Epithelial cell of prostate (primary cell): ENCODE measurements around the gene FBN2.
"Not testable (repeated sequence)": the region's sequence is repeated elsewhere in the genome, so short reads cannot be mapped to it uniquely, and the experiment has no call there.

Experiments
- DNase-seq: peaks from one replicate; pipeline ENCODE4 v3.0.0-alpha.2; 2011; ENCODE audit warnings: low read depth, low spot score
- H3K27ac ChIP-seq: fragments of 450-650 bp; 2 replicates; pipeline ENCODE4 v1.5.1; 2017; ENCODE audit warnings: mild to moderate bottlenecking

FBN2 gene

DNA sequence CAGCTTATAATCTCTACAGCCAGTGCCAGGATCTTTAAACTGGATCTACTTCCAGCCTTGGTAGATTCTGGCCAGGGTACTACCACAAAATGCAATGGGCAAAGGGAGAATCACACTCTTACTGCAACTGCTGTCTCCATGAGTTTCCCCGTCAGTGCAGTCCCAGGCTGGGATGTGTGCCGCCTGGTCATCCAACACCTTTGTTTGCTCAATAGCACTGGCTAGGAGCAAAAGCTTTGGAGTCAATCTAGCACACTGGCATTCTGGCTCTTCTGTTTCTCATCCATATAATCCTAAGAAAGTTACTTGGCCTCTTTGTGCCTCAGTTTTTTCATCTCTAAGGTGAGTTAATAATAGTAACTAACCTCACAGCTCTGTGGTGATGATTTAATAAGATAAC lies 96.9 kb downstream of the FBN2 start:
- no peak overlapping the region for H3K27ac ChIP-seq
- DNase-seq: no peak

DNA sequence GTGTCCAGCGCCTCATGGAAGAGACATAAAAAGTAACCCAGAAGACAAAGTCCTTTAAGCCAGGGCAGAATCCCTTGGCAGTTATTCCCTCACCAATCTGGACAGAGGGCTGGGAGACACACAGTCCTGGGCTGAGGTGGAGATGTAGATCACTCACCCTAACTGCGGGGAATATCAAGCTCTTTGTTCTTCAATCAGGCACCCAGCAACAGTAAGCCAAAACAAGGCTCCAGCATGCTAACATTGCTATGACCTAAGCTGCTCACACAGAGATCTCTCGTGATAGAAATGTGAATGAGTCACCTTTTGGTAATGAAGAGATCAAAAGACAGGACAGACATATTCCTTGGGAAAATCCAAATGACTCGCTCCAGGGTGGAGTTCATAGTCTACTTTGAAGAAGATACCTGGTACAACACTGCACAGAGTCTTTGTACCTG lies 101.3 kb downstream of the FBN2 start:
- H3K27ac ChIP-seq: peak overlapping the region; percentile 22
- peak; percentile 87 for DNase-seq

DNA sequence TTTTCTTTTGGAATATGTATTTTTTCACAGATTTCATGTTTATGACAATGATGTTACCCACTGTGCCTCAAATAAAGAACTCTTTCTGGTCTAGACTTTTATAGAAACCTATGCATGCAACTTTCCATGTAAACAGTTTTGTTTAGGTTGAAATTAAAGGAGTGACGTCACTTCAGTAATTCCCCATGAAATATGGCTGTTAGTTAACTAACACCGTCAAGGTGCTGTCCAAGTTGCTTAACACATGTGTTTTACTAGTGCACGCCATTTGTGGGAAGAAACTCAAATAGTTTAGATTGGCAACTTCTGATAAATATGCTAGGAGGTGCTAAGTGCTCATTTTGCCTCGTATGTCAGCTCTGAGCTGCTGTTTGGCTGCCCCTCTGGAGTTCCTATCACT lies 102.2 kb downstream of the FBN2 start:
- DNase-seq: no peak
- no peak overlapping the region for H3K27ac ChIP-seq

DNA sequence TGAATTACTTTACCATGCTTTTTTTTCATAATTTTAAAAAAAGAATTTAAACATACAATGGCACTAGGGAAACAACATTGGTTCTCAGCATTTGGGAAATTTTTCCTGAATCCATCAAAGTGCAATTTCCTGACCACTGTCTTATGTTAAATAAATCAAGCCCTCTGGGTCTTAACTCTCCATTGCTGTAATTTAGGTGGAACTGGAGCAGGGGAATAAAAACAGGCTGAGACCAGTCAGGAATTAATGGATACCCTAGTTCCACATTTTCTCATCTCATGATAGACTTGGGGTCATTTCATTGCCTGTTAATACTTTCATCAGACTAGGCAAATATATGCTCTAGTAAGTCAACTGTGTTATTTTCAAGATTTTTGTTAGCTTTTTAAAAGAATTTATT lies 103.1 kb downstream of the FBN2 start:
- no peak overlapping the region for H3K27ac ChIP-seq
- no peak for DNase-seq

DNA sequence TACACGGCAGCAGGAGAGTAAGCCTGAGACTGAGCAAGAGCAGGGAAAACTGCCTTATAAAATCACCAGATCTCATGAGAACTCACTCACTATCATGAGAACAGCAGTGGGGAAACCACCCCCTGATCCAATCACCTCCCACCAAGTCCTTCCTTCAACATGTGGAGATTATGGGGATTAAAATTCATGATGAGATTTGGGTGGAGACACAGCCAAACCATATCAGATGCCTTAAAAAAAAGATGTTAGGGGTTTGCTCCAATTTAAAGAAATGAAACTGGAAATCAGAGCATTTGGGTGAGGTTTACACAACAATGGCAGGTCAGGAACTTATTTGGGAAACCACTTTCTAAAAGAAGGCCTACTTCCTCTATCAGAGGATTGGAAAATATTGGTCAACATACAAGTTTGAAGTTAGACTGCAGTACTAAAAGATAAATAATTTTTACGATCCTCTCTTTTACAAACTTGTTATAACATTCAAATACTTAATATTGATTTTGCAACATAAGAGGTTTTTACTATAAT lies 105.1 kb downstream of the FBN2 start:
- no peak overlapping the region for H3K27ac ChIP-seq
- DNase-seq: no peak

DNA sequence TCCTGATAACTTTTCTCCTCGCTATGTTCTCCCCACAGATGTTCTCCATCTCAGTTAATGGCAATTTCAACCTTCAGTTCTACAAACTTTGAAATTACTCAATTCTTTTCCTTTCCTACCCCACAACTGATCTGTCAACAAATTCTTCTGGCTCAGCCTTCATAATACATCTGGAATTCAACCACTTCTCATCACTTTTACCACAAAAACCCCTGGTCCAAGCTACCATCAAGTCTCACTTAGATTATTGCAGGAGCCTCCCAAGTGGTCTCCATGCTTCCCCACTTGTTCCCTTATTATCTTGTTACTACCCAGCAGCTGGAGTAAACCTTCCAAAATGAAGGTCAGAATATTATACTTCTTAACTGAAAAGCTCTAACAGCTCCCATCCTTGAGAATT lies 110.1 kb downstream of the FBN2 start:
- DNase-seq: no peak
- H3K27ac ChIP-seq: no peak overlapping the region

DNA sequence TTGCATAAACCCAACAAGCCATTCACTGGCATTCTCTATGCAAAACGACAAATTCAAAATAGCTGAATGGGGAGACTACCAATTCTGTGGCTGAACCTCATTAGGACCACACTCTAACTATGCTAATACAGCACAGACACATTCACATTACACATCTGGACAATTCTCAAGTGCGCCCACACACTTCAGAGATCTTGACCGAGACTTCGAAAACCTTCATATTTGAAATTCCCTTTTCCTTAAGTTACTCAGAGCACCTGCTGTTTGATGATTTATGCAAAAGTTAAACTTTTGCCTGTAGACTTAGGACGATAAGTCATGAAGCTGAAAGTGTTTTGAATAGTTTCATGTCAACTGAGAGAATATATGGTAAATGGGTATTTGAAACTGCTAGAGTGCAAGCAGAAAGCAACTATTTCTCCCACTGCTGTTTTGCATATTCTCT lies 111.9 kb downstream of the FBN2 start:
- no peak for DNase-seq
- H3K27ac ChIP-seq: no peak overlapping the region

DNA sequence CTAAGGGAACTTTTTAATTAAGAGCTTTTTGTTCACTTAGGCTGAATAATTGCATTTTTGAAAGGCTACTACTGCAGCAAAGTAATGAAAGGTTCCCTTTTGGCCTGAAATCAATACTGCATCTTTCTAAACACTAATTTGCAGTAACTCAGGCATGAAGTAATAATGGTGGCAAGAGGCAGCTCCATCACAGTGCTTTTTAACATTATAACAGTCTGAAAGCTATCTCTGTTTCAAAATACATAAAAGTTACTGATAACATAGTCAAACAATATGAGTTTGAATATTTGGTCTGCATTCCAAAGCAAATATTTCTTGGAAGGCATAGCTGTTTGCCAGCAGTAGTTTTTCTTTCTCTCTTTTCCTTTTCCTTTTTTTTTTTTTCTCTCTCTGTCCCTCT lies 113.4 kb downstream of the FBN2 start:
- no peak for DNase-seq
- H3K27ac ChIP-seq: no peak overlapping the region

DNA sequence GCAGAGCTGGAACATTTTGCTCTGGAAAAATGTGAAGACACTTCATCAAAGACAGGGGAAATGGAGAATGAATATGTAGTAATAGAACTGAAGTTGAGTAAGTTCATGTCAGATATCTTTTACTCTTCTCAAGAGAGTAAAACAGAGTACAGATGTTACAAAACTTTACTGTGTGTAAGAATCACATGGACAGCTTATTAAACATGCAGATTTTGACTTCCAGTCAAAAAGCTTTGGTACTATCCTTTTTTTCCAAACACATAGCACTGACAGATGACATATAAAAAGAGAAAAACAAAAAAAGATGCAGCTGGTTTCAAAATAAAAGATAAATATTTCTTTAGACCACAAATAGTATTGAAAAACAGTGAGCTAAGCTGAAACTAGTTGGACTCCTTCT lies 115.4 kb downstream of the FBN2 start:
- no peak for DNase-seq
- no peak overlapping the region for H3K27ac ChIP-seq

DNA sequence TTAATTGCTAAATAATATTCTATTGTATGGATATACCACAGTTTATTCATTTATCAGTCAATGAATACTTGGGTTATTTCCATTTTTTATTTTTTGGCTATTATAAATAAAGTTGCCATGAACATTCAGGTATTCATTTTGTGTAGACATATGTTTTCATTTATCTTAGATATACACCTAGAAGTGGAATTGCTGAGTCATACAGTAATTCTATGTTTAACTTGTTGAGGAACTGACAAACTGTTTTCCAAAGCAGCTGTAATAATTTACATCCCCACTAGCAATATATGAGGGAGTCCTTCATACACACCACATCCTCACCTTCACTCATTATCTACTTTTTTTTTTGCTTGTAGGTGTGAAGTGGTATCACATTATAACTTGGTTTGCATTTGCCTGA lies 123.6 kb downstream of the FBN2 start:
- DNase-seq: no peak
- no peak overlapping the region for H3K27ac ChIP-seq

DNA sequence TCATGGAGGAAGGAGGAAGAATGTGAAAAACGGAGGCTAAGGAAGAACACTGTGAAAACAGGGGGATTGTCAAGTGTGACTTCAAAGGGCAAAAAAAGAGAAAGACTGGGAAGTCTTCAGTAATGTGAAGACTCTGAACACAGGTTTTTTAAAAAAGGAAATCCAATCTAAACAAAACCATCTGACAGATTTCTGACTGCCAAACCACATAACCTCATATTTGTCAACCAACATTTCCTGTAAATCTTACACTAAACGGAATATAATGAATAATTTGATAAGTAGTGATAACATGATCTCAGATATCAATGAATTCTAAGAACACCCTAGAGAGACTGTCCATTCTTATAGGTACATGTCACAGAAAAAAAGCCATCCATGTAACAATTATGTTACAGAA lies 124.7 kb downstream of the FBN2 start:
- no peak for DNase-seq
- H3K27ac ChIP-seq: no peak overlapping the region

DNA sequence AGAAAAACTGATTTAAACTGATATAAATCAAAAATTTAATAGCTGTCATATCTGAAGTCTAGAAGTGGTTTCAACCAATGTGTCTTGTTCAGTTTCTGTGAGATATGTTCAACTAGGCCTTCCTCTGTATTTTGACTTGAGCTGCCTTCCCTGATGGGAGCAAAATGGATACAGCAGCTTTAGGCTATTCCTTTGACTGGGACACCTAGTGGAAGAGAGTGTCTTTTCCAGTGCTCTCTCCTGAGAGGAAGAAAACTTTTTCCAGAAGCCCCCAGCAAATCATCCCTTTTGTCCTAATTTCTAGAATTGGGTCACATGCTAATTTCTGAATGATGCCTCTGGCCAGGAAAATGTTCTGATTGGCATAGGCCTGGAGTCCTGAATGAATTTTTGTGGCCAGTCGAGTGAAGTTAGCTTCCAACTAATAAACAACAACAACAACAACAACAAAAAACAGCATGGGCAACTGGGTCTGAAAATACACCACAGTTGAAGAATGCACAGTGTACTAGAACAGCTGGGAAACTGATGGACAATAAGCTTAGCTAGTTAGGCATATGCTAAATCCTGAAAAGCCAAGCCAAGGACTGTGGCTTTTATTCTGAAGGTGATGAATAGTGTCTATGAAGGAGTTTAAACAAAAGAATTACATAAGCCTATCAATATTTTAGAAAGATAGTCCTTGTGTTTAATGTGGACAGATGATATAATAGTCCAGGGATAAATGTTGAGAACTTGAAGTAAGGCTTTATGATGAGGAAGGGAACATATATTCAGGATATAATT lies 125.7 kb downstream of the FBN2 start:
- H3K27ac ChIP-seq: no peak overlapping the region
- no peak for DNase-seq

DNA sequence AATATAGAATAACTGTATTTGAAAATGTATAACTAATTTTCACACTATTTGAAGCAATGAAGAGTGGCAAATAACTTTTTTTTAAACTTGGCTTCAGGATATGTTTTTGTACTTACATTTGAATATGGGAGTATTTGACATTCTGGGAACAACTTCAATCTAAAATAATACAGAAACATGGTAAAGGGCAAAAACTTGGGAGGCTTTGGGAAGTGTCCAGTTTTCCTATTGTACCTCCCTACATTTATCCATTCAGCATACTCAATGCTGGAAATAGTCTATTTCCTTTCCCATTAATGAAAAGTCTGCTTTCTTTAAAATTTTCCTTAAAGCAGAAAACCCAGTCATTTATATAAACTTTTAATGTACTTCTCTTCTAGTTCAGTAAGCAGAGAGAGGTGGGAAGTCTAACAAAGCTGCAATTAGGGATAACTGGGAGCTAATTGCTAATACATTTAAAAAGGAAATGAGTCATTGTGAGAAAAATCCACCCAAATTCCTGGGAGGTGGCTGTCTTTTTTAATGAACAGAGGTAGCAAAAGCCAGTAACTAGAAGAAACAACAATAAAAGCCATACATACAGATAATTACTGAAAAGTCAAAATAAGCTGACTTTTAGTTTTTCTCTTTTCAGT lies 128.8 kb downstream of the FBN2 start:
- peak overlapping the region; percentile 1 for H3K27ac ChIP-seq
- DNase-seq: no peak

DNA sequence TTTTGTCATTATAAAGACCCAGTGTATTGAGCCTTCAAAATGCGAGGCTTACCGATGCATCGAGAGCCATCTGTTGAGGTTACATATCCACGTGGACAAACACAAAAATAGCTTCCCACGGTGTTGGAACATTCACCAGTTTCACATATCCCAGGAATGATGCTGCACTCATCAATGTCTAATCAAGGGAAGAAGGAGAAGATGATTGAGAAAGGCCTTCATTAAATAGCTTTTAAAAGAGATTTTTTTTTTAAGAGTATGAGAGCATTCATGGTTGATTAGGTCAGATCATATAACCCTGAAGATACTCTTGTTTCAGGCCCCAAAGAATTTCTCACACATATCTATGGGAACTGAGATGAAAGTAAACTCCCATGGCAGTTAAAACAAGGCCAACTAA lies 129.4 kb downstream of the FBN2 start:
- no peak for DNase-seq
- H3K27ac ChIP-seq: no peak overlapping the region

DNA sequence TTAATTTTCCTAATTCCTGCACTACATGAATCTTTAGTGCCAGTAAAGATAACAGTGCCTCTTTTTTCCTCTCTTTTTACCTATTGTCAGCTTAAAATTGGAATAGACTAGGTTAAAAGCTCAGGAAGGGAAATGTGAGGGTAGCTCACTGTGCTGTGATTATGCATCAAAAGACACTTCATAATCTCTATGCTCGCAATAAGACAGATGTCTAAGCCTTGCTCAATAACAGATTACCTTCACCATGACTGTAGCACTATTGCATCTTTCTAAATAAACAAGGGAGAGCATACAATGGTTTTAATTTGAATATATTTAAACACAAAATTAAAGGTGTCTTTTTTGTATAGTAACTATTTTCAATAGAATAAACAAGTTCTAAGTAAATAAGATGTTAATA lies 130.1 kb downstream of the FBN2 start:
- DNase-seq: no peak
- no peak overlapping the region for H3K27ac ChIP-seq

DNA sequence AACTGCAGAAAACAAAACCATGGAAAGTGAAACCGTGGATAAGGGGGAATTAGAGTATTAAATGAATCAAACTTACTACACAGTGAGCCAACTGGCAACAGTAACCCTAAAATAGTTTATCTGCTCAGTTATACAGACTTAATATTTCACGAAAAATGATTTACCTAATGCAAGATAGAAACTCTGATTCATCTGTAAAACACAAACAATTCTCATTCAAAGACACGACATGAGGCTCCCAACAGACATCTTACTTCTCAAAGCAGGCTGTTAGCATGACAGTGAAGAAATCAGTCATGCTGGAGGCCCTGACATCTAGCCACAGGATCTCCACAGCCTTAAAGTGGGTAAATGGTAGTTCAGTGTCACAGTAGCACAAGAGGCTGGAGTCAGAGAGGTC lies 131.2 kb downstream of the FBN2 start:
- H3K27ac ChIP-seq: no peak overlapping the region
- DNase-seq: no peak

DNA sequence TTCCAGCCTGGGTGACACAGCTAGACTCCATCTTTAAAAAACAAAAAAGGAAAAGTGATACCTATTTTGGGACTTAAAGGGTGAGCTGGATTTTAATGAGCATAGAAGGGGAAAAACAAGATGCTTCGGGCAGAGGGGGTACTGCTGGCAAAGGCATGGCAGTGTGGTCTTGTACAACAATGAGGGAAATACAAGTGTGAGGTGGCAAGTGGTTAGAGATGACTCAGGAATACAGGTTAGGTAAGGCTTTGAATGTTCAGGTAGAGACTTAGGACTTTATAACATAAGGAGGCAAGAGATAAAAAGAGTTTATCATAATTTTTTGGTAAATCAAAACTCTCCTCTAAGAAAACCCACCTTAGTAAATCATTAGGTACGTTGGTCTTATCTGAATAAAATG lies 132.9 kb downstream of the FBN2 start:
- no peak overlapping the region for H3K27ac ChIP-seq
- peak; percentile 14 for DNase-seq

DNA sequence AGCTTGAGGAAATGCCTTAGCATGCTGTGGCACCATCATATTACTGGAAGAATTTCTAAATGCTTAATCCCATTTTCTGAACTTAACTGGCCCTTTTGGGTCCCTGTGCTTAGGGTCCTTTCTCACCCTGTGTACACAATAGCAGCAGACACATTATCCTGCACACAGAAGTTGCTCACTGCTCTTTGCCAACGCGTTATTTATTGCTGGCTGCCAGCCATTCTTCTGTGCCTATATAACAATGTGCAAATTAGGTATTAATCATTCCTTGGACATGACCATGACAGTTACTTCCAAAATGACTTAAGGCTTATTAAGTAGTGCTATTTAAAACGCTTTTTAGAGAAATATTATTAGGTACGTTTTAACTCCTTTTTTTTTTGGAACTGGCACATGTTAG lies 134.7 kb downstream of the FBN2 start:
- no peak overlapping the region for H3K27ac ChIP-seq

DNA sequence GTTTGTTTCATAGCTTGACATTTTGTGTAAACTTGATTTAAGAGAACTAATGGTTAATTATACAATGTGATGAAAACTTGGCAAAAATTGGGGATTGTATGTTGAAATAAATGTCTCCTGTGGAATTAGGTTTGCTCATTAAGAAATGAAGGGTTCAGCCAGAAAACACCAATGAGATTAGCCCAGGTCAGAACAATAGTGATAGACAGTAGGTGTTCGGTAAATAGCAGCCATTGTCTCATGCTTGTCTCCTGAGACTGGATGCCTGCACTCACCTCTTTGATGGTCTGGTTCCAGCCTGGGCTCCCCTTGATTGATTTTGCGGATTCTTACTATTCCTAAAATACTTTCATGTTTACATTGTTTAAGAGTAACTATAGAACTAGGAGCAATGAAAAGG lies 135.5 kb downstream of the FBN2 start:
- DNase-seq: no peak
- H3K27ac ChIP-seq: no peak overlapping the region

More for the DNA sequence above, 134.7 kb downstream of the FBN2 start:
- DNase-seq: no peak

DNA sequence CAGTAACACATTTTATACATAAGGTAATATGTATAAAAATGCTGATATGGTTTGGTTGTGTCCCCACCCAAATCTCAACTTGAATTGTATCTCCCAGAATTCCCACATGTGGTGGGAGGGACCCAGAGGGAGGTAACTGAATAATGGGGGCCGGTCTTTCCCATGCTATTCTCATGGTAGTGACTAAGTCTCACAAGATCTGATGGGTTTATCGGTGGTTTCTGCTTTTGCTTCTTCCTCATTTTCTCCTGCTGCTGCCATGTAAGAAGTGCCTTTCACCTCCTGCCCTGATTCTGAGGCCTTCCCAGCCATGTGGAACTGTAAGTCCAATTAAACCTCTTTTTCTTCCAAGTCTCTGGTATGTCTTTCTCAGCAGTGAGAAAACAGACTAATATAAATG lies 137.3 kb downstream of the FBN2 start:
- not testable (repeated sequence) for H3K27ac ChIP-seq, DNase-seq

DNA sequence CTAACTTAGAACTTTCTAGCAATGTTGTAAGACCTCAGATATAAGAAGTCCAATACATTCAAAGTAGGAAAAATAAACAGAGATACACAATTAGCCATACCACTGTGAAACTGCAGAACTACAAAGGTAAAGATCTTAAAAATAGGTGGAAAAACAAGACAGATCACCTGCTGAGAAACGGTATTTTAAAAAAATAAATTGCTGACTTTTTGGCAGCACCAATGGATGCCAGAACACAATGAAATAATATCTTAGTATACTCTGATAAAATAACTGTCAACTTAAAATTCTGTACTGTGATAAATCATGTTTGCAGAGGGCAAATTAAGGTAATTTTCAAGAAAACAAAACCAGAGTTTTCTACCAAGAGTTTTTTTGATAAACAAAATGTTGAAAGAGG lies 138.9 kb downstream of the FBN2 start:
- no peak for DNase-seq
- no peak overlapping the region for H3K27ac ChIP-seq

DNA sequence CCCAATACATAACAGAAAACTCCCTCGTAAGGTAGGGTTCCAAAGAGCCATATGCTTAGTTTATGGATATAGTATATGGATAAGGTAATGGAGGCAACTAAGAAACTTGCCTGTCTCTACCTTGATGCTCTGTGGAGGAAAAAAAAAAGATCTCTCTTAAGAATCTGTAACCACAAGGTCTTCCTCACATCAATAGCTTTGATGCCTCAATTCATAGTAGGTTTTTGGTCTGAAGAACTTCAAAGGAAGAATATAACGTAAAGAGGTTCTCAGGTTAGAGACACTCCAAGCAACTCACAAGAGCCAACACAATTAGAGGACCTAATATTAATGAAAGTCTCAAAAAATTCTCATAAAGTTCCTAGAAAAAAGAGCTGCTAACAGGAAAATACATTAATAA lies 140.2 kb downstream of the FBN2 start:
- no peak overlapping the region for H3K27ac ChIP-seq
- no peak for DNase-seq
